Uterus (tissue), 2 donors: ENCODE data around the gene GLIS2.

Experiments used
- POLR2A ChIP-seq, 2 donors: fragments of 450-650 bp; IDR thresholded peaks; one replicate each; pipeline ENCODE4 v1.6.1; 2016; ENCODE audit warnings: antibody characterized with exemption in 2 of 2, mild to moderate bottlenecking in 1 of 2, moderate library complexity in 1 of 2
- TF ChIP-seq, protein P1 (sequence below), 4 experiments: fragments of 200-600 bp in 2 of 4; fragments of 450-650 bp in 2 of 4; sonication (generic) in 2 of 4; IDR thresholded peaks; one replicate each; pipeline ENCODE4 v1.5.1; 2016 to 2019; ENCODE audit warnings: antibody characterized with exemption in 4 of 4, mild to moderate bottlenecking in 2 of 4, moderate library complexity in 1 of 4

DNA sequence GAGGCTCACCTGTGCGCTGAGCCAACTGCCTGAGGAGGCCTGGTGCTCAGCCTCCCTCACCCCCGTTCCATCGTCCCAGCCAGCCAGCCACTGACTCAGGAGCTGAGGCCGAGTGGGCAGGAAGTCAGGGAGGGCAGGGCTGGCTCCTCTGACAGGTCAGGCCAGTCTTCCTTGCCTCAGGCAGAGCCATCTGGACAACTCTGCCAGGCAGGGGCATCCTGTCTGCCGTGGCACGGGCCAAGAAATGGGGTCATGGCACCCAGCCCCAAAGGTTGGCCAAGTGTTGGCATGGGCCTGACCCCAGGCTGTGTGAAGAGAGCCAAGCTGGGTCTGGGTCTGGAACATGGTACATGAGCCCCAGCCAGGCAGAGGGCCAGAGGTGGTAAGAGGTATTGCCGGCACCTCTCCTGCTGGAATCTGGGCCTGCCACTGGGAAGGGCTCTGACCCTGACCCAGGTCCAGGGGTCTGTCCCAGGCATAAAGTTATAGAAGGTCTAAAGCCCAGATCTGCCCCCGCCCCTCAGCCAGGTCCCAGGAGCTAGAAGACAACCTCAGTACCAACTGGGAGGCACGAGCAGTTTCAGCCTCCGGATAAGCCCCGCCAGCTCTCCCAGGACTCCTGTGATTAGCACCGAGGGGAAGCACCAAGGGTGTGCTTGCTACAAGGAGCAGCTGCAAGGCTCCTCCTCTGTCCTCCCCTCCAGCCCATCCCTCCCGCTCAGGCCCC lies 53.3 kb downstream of the GLIS2 start:
- TF ChIP-seq, protein P1, sequence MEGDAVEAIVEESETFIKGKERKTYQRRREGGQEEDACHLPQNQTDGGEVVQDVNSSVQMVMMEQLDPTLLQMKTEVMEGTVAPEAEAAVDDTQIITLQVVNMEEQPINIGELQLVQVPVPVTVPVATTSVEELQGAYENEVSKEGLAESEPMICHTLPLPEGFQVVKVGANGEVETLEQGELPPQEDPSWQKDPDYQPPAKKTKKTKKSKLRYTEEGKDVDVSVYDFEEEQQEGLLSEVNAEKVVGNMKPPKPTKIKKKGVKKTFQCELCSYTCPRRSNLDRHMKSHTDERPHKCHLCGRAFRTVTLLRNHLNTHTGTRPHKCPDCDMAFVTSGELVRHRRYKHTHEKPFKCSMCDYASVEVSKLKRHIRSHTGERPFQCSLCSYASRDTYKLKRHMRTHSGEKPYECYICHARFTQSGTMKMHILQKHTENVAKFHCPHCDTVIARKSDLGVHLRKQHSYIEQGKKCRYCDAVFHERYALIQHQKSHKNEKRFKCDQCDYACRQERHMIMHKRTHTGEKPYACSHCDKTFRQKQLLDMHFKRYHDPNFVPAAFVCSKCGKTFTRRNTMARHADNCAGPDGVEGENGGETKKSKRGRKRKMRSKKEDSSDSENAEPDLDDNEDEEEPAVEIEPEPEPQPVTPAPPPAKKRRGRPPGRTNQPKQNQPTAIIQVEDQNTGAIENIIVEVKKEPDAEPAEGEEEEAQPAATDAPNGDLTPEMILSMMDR (IDR thresholded peaks at IDR 0.05) = no peak
- no peak for TF ChIP-seq POLR2A (IDR thresholded peaks at IDR 0.05)
